ENCODE results near the gene CLSTN3. TPM values are rescaled to one million over a fixed set of nuclear protein-coding genes. Genes with fewer than 3 reads are reported as not detected.
A peak's percentile ranks its signal among the peaks of the same experiment; 100 is the strongest.

The CLSTN3 gene
- total and polyA plus RNA-seq, 2 experiments from 2014 or later: 5.0 to 46.9 TPM

- Mint-ChIP-seq H3K36me3 (ENCODE audit: low read depth) (peaks cover 2% of the 10 kb centered on the region; the same call in 1 of the 3 replicates), H3K27me3 (ENCODE audit: insufficient read depth, low read depth, poor library complexity) (peaks cover 11% of the 10 kb centered on the region), H3K27ac (no peak overlapping the region), H3K4me1 (peaks cover 28% of the 10 kb centered on the region), H3K4me3 (no peak overlapping the region), H3K9me3 (no peaks in the 10 kb centered on the region)
- ATAC-seq (no peak), DNase-seq (ENCODE audit: low spot score) (no peak)
- TF ChIP-seq NANOG (IDR thresholded peaks at IDR 0.05; ENCODE audit: borderline replicate concordance) (no peak), EZH2phosphoT487 (IDR thresholded peaks at IDR 0.05; ENCODE audit: unreplicated experiment) (no peak), EZH2 (IDR thresholded peaks at IDR 0.05; ENCODE audit: low read depth, unreplicated experiment) (no peak), CTCF (conservative IDR thresholded peaks at IDR 0.05; ENCODE audit: low read depth in 2 of 2) (no peak), ZNF114 (CRISPR knock-in tag; IDR thresholded peaks at IDR 0.05) (no peak), JUNB (IDR thresholded peaks at IDR 0.05; ENCODE audit: unreplicated experiment) (no peak), STAT1 (IDR thresholded peaks at IDR 0.05; ENCODE audit: unreplicated experiment) (no peak), POLR2AphosphoS5 (IDR thresholded peaks at IDR 0.05; ENCODE audit: low read depth) (no peak), ZNF331 (CRISPR knock-in tag; IDR thresholded peaks at IDR 0.05; ENCODE audit: low read depth) (no peak), CREB1 (CRISPR knock-in tag; IDR thresholded peaks at IDR 0.05; ENCODE audit: low read depth) (no peak)
- TF ChIP-seq, protein P1, sequence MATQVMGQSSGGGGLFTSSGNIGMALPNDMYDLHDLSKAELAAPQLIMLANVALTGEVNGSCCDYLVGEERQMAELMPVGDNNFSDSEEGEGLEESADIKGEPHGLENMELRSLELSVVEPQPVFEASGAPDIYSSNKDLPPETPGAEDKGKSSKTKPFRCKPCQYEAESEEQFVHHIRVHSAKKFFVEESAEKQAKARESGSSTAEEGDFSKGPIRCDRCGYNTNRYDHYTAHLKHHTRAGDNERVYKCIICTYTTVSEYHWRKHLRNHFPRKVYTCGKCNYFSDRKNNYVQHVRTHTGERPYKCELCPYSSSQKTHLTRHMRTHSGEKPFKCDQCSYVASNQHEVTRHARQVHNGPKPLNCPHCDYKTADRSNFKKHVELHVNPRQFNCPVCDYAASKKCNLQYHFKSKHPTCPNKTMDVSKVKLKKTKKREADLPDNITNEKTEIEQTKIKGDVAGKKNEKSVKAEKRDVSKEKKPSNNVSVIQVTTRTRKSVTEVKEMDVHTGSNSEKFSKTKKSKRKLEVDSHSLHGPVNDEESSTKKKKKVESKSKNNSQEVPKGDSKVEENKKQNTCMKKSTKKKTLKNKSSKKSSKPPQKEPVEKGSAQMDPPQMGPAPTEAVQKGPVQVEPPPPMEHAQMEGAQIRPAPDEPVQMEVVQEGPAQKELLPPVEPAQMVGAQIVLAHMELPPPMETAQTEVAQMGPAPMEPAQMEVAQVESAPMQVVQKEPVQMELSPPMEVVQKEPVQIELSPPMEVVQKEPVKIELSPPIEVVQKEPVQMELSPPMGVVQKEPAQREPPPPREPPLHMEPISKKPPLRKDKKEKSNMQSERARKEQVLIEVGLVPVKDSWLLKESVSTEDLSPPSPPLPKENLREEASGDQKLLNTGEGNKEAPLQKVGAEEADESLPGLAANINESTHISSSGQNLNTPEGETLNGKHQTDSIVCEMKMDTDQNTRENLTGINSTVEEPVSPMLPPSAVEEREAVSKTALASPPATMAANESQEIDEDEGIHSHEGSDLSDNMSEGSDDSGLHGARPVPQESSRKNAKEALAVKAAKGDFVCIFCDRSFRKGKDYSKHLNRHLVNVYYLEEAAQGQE (IDR thresholded peaks at IDR 0.05; ENCODE audit: unreplicated experiment): no peak
- TF ChIP-seq, protein P2, sequence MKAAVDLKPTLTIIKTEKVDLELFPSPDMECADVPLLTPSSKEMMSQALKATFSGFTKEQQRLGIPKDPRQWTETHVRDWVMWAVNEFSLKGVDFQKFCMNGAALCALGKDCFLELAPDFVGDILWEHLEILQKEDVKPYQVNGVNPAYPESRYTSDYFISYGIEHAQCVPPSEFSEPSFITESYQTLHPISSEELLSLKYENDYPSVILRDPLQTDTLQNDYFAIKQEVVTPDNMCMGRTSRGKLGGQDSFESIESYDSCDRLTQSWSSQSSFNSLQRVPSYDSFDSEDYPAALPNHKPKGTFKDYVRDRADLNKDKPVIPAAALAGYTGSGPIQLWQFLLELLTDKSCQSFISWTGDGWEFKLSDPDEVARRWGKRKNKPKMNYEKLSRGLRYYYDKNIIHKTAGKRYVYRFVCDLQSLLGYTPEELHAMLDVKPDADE (IDR thresholded peaks at IDR 0.05): no peak
- TF ChIP-seq, protein P3, sequence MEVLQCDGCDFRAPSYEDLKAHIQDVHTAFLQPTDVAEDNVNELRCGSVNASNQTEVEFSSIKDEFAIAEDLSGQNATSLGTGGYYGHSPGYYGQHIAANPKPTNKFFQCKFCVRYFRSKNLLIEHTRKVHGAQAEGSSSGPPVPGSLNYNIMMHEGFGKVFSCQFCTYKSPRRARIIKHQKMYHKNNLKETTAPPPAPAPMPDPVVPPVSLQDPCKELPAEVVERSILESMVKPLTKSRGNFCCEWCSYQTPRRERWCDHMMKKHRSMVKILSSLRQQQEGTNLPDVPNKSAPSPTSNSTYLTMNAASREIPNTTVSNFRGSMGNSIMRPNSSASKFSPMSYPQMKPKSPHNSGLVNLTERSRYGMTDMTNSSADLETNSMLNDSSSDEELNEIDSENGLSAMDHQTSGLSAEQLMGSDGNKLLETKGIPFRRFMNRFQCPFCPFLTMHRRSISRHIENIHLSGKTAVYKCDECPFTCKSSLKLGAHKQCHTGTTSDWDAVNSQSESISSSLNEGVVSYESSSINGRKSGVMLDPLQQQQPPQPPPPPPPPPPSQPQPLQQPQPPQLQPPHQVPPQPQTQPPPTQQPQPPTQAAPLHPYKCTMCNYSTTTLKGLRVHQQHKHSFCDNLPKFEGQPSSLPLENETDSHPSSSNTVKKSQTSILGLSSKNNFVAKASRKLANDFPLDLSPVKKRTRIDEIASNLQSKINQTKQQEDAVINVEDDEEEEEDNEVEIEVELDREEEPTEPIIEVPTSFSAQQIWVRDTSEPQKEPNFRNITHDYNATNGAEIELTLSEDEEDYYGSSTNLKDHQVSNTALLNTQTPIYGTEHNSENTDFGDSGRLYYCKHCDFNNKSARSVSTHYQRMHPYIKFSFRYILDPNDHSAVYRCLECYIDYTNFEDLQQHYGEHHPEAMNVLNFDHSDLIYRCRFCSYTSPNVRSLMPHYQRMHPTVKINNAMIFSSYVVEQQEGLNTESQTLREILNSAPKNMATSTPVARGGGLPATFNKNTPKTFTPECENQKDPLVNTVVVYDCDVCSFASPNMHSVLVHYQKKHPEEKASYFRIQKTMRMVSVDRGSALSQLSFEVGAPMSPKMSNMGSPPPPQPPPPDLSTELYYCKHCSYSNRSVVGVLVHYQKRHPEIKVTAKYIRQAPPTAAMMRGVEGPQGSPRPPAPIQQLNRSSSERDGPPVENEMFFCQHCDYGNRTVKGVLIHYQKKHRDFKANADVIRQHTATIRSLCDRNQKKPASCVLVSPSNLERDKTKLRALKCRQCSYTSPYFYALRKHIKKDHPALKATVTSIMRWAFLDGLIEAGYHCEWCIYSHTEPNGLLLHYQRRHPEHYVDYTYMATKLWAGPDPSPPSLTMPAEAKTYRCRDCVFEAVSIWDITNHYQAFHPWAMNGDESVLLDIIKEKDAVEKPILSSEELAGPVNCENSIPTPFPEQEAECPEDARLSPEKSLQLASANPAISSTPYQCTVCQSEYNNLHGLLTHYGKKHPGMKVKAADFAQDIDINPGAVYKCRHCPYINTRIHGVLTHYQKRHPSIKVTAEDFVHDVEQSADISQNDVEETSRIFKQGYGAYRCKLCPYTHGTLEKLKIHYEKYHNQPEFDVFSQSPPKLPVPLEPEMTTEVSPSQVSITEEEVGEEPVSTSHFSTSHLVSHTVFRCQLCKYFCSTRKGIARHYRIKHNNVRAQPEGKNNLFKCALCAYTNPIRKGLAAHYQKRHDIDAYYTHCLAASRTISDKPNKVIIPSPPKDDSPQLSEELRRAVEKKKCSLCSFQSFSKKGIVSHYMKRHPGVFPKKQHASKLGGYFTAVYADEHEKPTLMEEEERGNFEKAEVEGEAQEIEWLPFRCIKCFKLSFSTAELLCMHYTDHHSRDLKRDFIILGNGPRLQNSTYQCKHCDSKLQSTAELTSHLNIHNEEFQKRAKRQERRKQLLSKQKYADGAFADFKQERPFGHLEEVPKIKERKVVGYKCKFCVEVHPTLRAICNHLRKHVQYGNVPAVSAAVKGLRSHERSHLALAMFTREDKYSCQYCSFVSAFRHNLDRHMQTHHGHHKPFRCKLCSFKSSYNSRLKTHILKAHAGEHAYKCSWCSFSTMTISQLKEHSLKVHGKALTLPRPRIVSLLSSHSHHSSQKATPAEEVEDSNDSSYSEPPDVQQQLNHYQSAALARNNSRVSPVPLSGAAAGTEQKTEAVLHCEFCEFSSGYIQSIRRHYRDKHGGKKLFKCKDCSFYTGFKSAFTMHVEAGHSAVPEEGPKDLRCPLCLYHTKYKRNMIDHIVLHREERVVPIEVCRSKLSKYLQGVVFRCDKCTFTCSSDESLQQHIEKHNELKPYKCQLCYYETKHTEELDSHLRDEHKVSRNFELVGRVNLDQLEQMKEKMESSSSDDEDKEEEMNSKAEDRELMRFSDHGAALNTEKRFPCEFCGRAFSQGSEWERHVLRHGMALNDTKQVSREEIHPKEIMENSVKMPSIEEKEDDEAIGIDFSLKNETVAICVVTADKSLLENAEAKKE (CRISPR knock-in tag; IDR thresholded peaks at IDR 0.05): no peak
- Histone ChIP-seq H3K4me1 (ENCODE audit: insufficient read depth) (peaks cover 20% of the 10 kb centered on the region), H3K79me2 (replicated peaks; ENCODE audit: insufficient read depth) (no peaks in the 10 kb centered on the region), H3K4me2 (peak overlapping the region; percentile 44), H3K27me3 (ENCODE audit: insufficient read depth) (no peaks in the 10 kb centered on the region), H4K20me1 (replicated peaks; ENCODE audit: insufficient read depth) (no peaks in the 10 kb centered on the region), H3K36me3 (ENCODE audit: insufficient read depth) (no peaks in the 10 kb centered on the region), H3K9me2 (ENCODE audit: insufficient read depth) (0 out of 2 replicates have a peak, but pooled peaks cover 3% of the 10 kb centered on the region), H3K27ac (ENCODE audit: low read depth) (no peak overlapping the region), H2AFZ (peak overlapping the region; percentile 23), H3F3A (replicated peaks; ENCODE audit: low read depth) (no peaks in the 10 kb centered on the region), H3K4me3 (no peak overlapping the region)
Measured at GRCh38 chr12:7091171-7091570, 39.0 kb upstream of the CLSTN3 start.
